Bone marrow (tissue), 2 donors: ENCODE data around the gene ASCC2.
"Not testable (repeated sequence)": the region's sequence is repeated elsewhere in the genome, so short reads cannot be mapped to it uniquely, and the experiment has no call there.

Source experiments
- DNase-seq, 2 donors: peaks; one replicate each; lab custom pipeline; 2025; lab: John Stamatoyannopoulos, UW

The ASCC2 gene

DNA sequence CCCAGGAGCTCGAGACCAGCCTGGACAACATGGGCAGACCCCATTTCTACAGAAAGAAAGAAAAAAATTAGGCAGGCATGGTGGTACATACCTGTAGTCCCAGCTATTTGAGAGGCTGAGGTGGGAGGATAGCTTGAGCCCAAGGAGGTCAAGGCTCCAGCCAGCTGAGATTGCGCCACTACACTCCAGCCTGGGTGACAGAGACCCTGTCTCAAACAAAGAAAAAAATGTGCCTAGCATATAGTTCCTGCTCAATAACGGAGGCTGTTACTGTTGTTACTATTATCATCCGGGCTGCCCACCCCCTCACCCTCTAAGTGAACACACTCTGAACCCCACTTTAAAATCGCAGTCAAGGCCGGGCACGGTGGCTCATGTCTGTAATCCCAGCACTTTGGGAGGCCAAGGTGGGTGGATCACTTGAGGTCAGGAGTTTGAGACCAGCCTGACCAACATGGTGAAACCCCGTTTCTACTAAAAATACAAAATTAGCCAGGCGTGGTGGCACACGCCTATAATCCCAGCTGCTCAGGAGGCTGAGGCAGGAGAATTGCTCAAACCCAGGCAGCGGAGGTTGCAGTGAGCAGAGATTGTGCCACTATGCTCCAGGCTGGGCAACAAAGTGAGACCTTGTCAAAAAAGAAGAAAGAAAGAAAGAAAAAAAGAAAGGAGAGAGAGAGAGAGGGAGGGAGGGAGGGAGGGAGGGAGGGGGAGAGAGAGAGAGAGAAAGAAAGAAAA is 83.2 kb downstream of the ASCC2 start:
- DNase-seq, result not testable (repeated sequence)

DNA sequence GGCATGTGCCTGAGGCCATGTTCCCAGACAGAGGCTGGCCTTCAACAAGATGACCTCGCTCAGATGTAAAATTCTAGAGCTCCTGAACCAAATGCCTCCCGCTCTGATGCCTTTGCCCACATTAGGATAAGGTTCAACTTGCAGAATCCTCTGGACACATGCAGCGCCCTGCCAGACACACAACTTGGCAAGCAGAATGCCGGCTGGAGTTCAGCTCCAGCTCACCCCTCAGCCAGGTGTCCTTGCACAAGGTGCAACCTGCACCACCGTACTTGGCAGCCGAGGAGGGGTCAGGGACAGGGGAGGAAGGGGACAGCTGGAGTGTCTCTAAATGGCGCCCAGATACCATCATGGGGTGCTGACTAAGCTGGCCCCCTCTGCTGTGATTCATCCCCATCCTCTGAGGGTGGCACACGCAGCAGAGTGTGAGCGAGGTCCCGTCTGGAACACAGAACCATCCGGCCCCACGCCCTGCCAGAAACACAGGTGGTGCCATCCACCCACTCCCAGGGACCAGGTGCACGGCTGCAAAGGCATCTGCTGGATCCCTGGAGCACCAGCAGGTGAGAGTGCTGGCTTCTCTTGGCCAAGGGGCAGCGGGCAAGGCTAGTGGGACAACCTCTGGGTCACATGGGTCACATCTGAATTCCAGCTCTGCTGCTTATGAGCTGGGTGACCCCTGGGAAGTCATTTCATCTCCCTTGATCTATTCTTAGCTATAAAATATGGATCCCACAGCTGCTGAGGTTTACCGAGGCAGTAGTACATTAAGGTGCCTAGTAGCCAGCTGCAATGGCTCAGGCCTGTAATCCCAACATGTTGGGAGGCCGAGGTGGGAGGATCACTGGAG is 84.0 kb downstream of the ASCC2 start:
- no peak for DNase-seq

GRCh38 chr22:29751669-29752068 is 86.4 kb downstream of the ASCC2 start:
- DNase-seq, result no peak

DNA sequence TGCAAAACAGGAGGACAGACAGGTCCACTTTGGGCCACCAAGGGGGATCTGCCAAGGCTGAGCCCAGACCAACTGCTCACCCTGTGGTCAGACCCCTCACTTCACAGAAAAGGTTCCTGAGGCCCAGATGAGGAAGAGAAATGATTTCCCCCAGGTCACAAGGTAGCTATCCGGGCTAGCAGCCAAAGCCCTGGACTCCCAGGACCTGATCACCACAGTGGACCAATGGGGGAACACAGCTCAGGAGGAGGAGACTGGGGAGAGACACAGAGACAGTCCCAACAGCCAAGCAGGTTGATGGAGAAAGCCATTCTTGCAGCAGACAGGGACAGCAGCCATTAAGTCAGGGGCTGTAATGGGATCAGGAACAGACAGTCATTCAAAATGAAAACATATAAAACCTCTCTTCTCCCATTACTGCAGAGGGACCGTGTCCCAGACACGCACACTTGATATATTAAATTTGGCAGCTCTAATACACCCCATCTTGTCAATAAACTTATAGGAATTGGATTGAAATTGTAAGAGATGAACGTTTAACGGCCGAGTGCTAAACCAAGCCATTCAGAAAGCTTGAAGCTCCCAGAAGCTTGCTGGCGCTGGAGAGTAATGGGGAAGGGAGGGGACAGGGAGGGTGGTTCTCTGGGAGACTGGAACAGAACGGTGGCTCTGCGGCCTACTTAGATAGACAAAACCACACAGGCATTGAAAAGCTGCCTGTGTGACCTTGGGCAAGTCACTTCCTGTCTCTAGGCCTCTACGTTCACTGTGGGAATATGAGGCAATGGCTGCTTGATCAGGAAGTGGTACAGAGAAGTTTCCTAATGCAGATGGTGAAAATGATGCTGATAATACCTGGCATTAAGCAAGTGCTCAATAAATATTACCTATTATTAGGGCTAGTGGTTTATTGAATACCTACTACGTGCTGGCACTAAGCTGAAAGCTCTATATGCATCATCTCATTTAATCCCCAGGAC is 87.2 kb downstream of the ASCC2 start:
- no peak for DNase-seq

DNA sequence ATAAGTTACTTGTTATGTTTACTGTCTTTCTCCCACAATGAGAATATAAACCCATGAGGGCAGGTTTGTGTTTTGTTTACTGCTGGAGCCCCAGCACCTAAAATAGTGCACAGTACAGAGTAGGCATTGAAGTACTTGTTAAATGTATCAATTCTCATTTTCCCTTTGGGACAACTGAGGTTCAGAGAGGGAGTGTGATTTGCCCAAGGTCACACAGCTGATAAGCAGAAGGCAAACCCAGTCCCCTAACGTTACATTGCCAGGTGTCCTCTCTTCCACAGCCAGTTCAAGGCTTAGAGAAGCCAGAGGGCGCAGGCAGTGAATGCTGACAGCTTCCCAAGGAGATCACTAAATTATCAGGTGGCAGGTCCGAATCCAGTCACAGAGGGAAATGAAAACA is 88.0 kb downstream of the ASCC2 start:
- no peak for DNase-seq

DNA sequence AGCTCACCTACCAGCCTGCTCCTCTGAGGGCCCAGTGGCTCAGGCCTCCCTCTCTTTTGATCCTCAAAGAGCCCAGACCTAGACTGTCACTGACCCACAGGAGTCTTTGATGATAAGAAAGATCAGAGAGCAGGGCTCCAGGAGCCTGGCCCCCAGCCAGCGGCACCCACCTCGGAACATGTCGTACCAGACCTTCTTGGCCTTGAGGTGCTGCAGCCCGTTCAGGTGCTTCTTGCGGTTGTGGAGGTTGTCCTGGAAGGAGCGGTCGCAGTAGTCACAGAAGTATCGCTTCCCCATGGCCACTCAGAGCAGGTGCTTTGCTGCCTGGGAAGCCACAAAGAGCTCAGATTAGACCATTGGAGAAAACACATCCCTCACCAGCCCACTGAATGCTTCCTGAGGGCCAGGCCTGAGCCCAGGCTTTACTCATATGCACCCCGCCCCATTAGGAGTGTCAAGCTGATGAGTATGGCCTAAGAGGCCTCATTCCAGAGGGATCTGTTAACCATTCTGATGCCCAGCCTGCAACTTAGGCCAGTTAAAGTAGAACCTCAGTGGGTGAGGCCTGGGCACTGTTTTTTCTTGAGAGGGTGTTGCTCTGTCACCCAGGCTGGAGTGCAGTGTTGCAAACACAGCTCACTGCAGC is 89.7 kb downstream of the ASCC2 start:
- DNase-seq, result no peak

DNA sequence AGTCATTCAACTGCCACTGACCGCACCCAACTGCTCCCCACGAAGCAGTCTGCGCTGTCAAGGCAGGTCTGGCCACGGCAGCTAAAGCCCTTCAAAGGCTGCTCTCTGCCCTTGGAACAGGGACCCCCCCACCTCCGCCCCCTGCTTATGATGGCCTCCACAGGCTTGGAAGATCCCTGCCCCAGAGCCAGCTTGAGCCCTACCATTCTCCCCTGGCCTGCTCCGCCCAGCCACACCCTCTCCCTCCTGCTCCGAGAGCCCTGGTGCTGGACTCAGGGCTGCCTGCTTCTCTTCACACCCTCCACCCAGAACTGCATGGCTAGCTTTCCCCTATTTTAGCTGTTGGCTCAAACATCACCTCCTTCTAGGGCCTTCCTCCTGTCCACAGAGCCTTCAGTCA is 90.2 kb downstream of the ASCC2 start:
- DNase-seq, result no peak

GRCh38 chr22:29744902-29745301 is 93.2 kb downstream of the ASCC2 start:
- no peak for DNase-seq

DNA sequence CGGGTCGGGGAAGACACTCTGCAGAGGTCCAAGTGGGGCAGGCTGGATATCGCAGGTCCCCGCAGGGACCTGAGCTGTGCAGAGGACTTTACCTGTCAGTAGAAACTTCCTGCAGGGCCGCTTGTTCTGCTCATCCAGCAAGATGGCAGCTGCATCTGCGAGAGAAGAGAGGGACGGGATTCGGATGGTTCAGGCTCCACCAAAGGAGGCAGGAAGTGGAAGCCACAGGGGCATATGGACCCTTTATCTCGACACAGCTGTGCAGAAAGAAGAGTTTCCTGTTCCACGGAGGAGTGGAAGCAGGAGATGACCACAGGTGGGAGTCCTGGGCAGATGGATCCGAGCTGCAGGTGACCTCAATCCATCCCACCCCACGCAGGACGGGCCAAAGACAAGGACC is 95.7 kb downstream of the ASCC2 start:
- no peak for DNase-seq

- DNase-seq, result no peak
Observed at GRCh38 chr22:29741926-29742325, 96.1 kb downstream of the ASCC2 start.

GRCh38 chr22:29740216-29740615 is 97.9 kb downstream of the ASCC2 start:
- DNase-seq, result no peak

DNA sequence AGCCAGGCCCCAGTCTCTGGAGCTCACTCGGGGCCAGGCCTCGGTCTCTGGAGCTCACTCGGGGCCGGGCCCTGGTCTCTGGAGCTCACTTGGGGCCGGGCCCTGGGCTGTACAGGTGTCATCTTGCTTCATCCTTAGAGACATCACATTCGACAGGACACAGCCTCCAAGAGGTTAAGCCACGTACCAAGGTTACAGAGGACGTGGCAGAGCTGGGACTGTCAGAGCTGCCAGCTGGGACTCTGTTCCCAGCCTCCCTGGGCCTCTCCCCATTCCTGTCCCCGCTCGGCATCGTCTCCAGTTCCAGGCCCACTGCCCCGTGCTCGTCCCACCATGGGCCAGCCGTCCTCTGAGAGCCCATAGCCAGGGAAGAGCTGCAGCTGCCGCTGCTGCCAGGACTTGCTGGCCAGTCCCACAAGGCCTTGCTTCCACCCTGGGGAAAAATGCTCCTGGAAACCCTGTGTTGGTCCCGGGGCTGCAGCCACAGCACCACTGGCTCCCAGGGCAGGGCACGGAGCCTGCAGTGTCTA is 98.7 kb downstream of the ASCC2 start:
- no peak for DNase-seq
